ENCODE data around the gene SHLD1.

SHLD1 gene

GRCh38 chr20:5895626-5896025, 145.4 kb downstream of the SHLD1 start:
- DNase-seq (ENCODE audit: low read depth) = no peak

- no peak for DNase-seq (ENCODE audit: low read depth)
Observed at GRCh38 chr20:5899444-5899843, 149.2 kb downstream of the SHLD1 start.

DNA sequence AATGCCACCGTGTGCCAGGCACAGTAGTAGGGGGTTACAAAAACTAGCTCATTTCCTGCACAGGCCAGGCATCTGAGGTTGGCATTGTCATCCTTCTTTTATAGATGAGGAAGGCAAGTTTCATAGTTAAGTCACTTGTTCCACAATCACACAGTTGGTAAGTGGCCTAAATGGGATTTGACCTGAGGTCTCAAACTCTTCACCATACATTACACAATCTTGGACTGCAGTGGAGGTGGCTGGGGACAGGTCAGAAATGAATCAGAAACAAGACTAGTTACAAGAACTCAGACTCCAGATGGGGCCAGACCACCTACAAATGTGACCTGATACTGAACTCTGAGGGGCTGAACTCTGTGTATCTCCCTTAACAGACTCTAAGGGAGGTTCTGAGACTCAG, 150.7 kb downstream of the SHLD1 start:
- DNase-seq (ENCODE audit: low read depth) = no peak

DNA sequence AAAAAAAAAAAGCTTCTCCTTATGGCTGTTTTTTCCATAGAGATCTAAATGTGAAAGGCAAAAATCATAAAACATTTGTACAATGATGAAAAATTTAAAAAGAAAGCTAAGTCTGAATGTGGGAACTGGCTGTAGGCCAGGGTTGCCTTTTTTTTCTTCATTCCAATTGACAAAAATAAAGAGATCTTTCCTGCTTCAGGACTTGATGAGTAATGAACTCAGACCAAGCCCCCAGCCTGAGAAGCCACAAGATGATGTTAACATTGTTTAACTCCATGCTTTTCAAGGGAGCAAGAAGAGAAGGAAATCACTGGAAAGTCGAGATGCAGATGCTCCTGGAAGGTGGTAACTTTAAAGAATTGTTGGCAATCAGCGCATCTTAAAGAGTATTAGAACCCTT, 158.8 kb downstream of the SHLD1 start:
- DNase-seq (ENCODE audit: low read depth) = no peak

DNA sequence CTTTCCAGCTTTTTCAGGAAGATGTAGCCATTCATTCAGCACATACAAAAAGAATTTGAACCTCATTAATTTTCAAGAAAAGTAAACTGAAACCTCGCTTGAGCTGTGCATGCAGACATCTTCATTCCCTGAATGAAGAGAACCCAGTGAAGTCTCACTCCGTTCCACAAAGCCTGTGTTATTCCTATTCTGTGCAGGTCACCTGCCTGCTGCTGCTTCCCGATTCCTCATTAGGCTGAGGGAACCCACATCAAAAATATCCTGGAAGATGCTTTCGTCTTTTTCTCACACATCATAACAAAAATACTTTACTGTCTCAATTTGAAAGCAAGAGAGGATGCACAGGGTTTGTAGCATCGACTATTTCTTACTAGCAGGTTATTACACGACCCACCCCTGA, 160.0 kb downstream of the SHLD1 start:
- DNase-seq (ENCODE audit: low read depth) = no peak

DNA sequence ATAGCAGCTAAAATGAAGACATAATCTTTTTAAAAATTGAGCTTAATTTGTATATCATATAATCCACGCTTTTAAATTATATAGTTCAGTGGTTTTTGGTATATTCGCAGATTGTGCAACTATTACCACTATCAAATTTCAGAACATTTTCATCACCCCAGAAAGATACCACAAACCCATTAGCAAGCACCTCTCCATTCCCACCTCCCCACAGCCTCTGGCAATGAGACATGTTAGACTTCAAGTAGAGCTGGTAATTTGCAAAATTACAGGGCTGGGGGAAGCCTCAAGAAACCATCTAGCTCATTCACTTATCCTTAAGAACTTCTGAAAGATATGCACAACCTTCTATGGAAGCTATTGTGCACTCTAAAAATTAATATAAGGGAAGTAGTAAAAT, 163.0 kb downstream of the SHLD1 start:
- DNase-seq (ENCODE audit: low read depth) = no peak
